ENCODE results near the gene CLINT1. TPM values are rescaled to one million over a fixed set of nuclear protein-coding genes. Genes with fewer than 3 reads are reported as not detected.

Gene CLINT1
- total and polyA plus RNA-seq, 9 of the 15 experiments (the other 6 are each of a cell fraction or from before 2014, with no cell fraction given): 23.6 to 125 (median 71.4) TPM

GRCh38 chr5:157744051-157745011 is 114.6 kb downstream of the CLINT1 start (continued):
- no peak for TF ChIP-seq CREB3L1 (IDR thresholded peaks at IDR 0.05; ENCODE audit: borderline replicate concordance, low read depth)
- TF ChIP-seq SMARCC2 (IDR thresholded peaks at IDR 0.05; ENCODE audit: low read depth): no peak
- peak; percentile 50 for TF ChIP-seq NFIC (IDR thresholded peaks at IDR 0.05)
- no peak for TF ChIP-seq NKRF (IDR thresholded peaks at IDR 0.05; ENCODE audit: borderline replicate concordance)
- peak; percentile 83 for TF ChIP-seq DPF2 (IDR thresholded peaks at IDR 0.05)
- peak; percentile 75 for TF ChIP-seq NCOR1 (IDR thresholded peaks at IDR 0.05)
- TF ChIP-seq ZNF449 (CRISPR knock-in tag; IDR thresholded peaks at IDR 0.05): no peak
- TF ChIP-seq KDM1A (IDR thresholded peaks at IDR 0.05): peak in 1 of 2 experiments; percentile 43; a peak in 1 of 4 replicates
- no peak for TF ChIP-seq CEBPZ (IDR thresholded peaks at IDR 0.05; ENCODE audit: borderline replicate concordance, low read depth, low read length)
- peak; percentile 76 for TF ChIP-seq SMARCA4 (IDR thresholded peaks at IDR 0.05)
- no peak for TF ChIP-seq PBX2 (CRISPR knock-in tag; IDR thresholded peaks at IDR 0.05; ENCODE audit: low read depth)
- peak; percentile 26 for TF ChIP-seq PBX2 (tag; conservative IDR thresholded peaks at IDR 0.05; ENCODE audit: low read depth)
- TF ChIP-seq TCF3 (CRISPR knock-in tag; IDR thresholded peaks at IDR 0.05): peak; percentile 86
- TF ChIP-seq MIER1 (IDR thresholded peaks at IDR 0.05; ENCODE audit: low read depth): peak; percentile 56; the same call in 1 of the 2 replicates
- TF ChIP-seq MEIS2 (IDR thresholded peaks at IDR 0.05; ENCODE audit: partially characterized antibody): peak; percentile 76
- peak; percentile 37 for TF ChIP-seq PHF20 (IDR thresholded peaks at IDR 0.05; ENCODE audit: partially characterized antibody)

Measured in K562 (cell line).